ENCODE measurements around the gene DHCR24. TPM values are rescaled to one million over a fixed set of nuclear protein-coding genes. Genes with fewer than 3 reads are reported as not detected.

DHCR24 gene
- total RNA-seq, 1 donor, result 151 TPM

- Histone ChIP-seq H2AFZ (ENCODE audit: low read length) (no peak overlapping the region), H3K9me3 (ENCODE audit: low read depth, low read length) (peaks cover 6% of the 10 kb centered on the region), H3K36me3 (ENCODE audit: insufficient read depth, low read length) (no peaks in the 10 kb centered on the region), H3K4me2 (ENCODE audit: insufficient read depth, low read length) (no peak overlapping the region), H3K4me1 (ENCODE audit: insufficient read depth, low read length) (no peaks in the 10 kb centered on the region), H3K4me3 (ENCODE audit: insufficient read depth, low read length) (no peak overlapping the region), H3K27ac (ENCODE audit: low read depth, low read length) (no peak overlapping the region), H3K79me2 (ENCODE audit: insufficient read depth, low read length) (no peaks in the 10 kb centered on the region), H3K27me3 (ENCODE audit: insufficient read depth, low read length) (peaks cover 30% of the 10 kb centered on the region), H4K20me1 (ENCODE audit: insufficient read depth, low read length) (no peaks in the 10 kb centered on the region)
- no peak for DNase-seq (ENCODE audit: insufficient read length, low spot score, missing footprints)
- TF ChIP-seq CTCF (IDR thresholded peaks at IDR 0.05; ENCODE audit: extremely low read depth, low read depth, low read length), result no peak
These were observed 52.9 kb downstream of the DHCR24 start for GRCh38 chr1:54834007-54834541.

GRCh38 chr1:54833121-54833520 lies 53.9 kb downstream of the DHCR24 start:
- Histone ChIP-seq H3K4me1 (ENCODE audit: insufficient read depth, low read length) (no peaks in the 10 kb centered on the region), H3K9me3 (ENCODE audit: low read depth, low read length) (peaks cover 6% of the 10 kb centered on the region), H3K79me2 (ENCODE audit: insufficient read depth, low read length) (no peaks in the 10 kb centered on the region), H3K4me2 (ENCODE audit: insufficient read depth, low read length) (no peak overlapping the region), H3K27ac (ENCODE audit: low read depth, low read length) (no peak overlapping the region), H3K27me3 (ENCODE audit: insufficient read depth, low read length) (peaks cover 30% of the 10 kb centered on the region), H4K20me1 (ENCODE audit: insufficient read depth, low read length) (no peaks in the 10 kb centered on the region), H2AFZ (ENCODE audit: low read length) (no peak overlapping the region), H3K36me3 (ENCODE audit: insufficient read depth, low read length) (no peaks in the 10 kb centered on the region), H3K4me3 (ENCODE audit: insufficient read depth, low read length) (no peak overlapping the region)
- DNase-seq (ENCODE audit: insufficient read length, low spot score, missing footprints), result no peak
- TF ChIP-seq CTCF (IDR thresholded peaks at IDR 0.05; ENCODE audit: extremely low read depth, low read depth, low read length), result no peak

GRCh38 chr1:54826226-54826816 lies 60.7 kb downstream of the DHCR24 start:
- Histone ChIP-seq H2AFZ (ENCODE audit: low read length) (no peak overlapping the region), H3K4me3 (ENCODE audit: insufficient read depth, low read length) (no peak overlapping the region), H3K27ac (ENCODE audit: low read depth, low read length) (no peak overlapping the region), H4K20me1 (ENCODE audit: insufficient read depth, low read length) (no peaks in the 10 kb centered on the region), H3K27me3 (ENCODE audit: insufficient read depth, low read length) (peaks cover 2% of the 10 kb centered on the region), H3K4me1 (ENCODE audit: insufficient read depth, low read length) (no peaks in the 10 kb centered on the region), H3K4me2 (ENCODE audit: insufficient read depth, low read length) (no peak overlapping the region), H3K9me3 (ENCODE audit: low read depth, low read length) (peaks cover 6% of the 10 kb centered on the region), H3K79me2 (ENCODE audit: insufficient read depth, low read length) (no peaks in the 10 kb centered on the region), H3K36me3 (ENCODE audit: insufficient read depth, low read length) (no peaks in the 10 kb centered on the region)
- DNase-seq (ENCODE audit: insufficient read length, low spot score, missing footprints), result no peak
- no peak for TF ChIP-seq CTCF (IDR thresholded peaks at IDR 0.05; ENCODE audit: extremely low read depth, low read depth, low read length)

GRCh38 chr1:54825696-54826095 lies 61.3 kb downstream of the DHCR24 start:
- no peak for DNase-seq (ENCODE audit: insufficient read length, low spot score, missing footprints)
- TF ChIP-seq CTCF (IDR thresholded peaks at IDR 0.05; ENCODE audit: extremely low read depth, low read depth, low read length), result no peak
- H2AFZ ChIP-seq (ENCODE audit: low read length), result no peak overlapping the region

More at GRCh38 chr1:54825696-54826095, 61.3 kb downstream of the DHCR24 start:
- Histone ChIP-seq H3K4me3 (ENCODE audit: insufficient read depth, low read length) (no peak overlapping the region), H3K9me3 (ENCODE audit: low read depth, low read length) (peaks cover 2% of the 10 kb centered on the region), H3K79me2 (ENCODE audit: insufficient read depth, low read length) (no peaks in the 10 kb centered on the region), H4K20me1 (ENCODE audit: insufficient read depth, low read length) (no peaks in the 10 kb centered on the region), H3K4me1 (ENCODE audit: insufficient read depth, low read length) (no peaks in the 10 kb centered on the region), H3K27me3 (ENCODE audit: insufficient read depth, low read length) (peaks cover 2% of the 10 kb centered on the region), H3K4me2 (ENCODE audit: insufficient read depth, low read length) (no peak overlapping the region), H3K27ac (ENCODE audit: low read depth, low read length) (no peak overlapping the region), H3K36me3 (ENCODE audit: insufficient read depth, low read length) (no peaks in the 10 kb centered on the region)
